COR-L47 (cell line): Measurements from ENCODE around the gene HDLBP.
"Not testable (repeated sequence)": the region's sequence is repeated elsewhere in the genome, so short reads cannot be mapped to it uniquely, and the experiment has no call there.

Experiments
- DNase-seq: peaks from one replicate; lab custom pipeline; 2025; lab: John Stamatoyannopoulos, UW

HDLBP gene

GRCh38 chr2:241302759-241303651 is 12.5 kb downstream of the HDLBP start:
- DNase-seq, result no peak

GRCh38 chr2:241302083-241302482 is 13.4 kb downstream of the HDLBP start:
- no peak for DNase-seq

- no peak for DNase-seq
Observed at GRCh38 chr2:241300000-241300399, 15.5 kb downstream of the HDLBP start.

GRCh38 chr2:241298673-241299072 is 16.8 kb downstream of the HDLBP start:
- no peak for DNase-seq

- DNase-seq, result no peak
Observed at GRCh38 chr2:241296767-241297166, 18.7 kb downstream of the HDLBP start.

- DNase-seq, result no peak
Observed at GRCh38 chr2:241295326-241296095, 20.0 kb downstream of the HDLBP start.

GRCh38 chr2:241293378-241293797 is 22.1 kb downstream of the HDLBP start:
- not testable (repeated sequence) for DNase-seq

GRCh38 chr2:241291977-241292376 is 23.5 kb downstream of the HDLBP start:
- DNase-seq, result no peak

GRCh38 chr2:241291153-241291552 is 24.3 kb downstream of the HDLBP start:
- no peak for DNase-seq

- no peak for DNase-seq
Observed at GRCh38 chr2:241289597-241289996, 25.9 kb downstream of the HDLBP start.

- DNase-seq, result no peak
Observed at GRCh38 chr2:241289053-241289452, 26.4 kb downstream of the HDLBP start.

GRCh38 chr2:241288324-241288888 is 27.1 kb downstream of the HDLBP start:
- DNase-seq, result no peak

GRCh38 chr2:241286348-241287090 is 29.0 kb downstream of the HDLBP start:
- DNase-seq, result no peak

- DNase-seq, result no peak
Observed at GRCh38 chr2:241285596-241285995, 29.9 kb downstream of the HDLBP start.

- no peak for DNase-seq
Observed at GRCh38 chr2:241282555-241282954, 32.9 kb downstream of the HDLBP start.

GRCh38 chr2:241280291-241280690 is 35.2 kb downstream of the HDLBP start:
- no peak for DNase-seq

- DNase-seq, result no peak
Observed at GRCh38 chr2:241279828-241280227, 35.6 kb downstream of the HDLBP start.

- no peak for DNase-seq
Observed at GRCh38 chr2:241279413-241279812, 36.1 kb downstream of the HDLBP start.

- not testable (repeated sequence) for DNase-seq
Observed at GRCh38 chr2:241278306-241278705, 37.2 kb downstream of the HDLBP start.

GRCh38 chr2:241275910-241276309 is 39.6 kb downstream of the HDLBP start:
- DNase-seq, result no peak

GRCh38 chr2:241275504-241275903 is 40.0 kb downstream of the HDLBP start:
- no peak for DNase-seq

- no peak for DNase-seq
Observed at GRCh38 chr2:241274127-241274526, 41.3 kb downstream of the HDLBP start.
